Esophagus (tissue), 2 donors: ENCODE results near the gene FRMPD4. TPM values are rescaled to one million over a fixed set of nuclear protein-coding genes. Genes with fewer than 3 reads are reported as not detected.

ENCODE experiments used
- H3K27ac ChIP-seq, 2 donors: one replicate each; pipeline ENCODE4 v1.5.1; 2013; ENCODE audit warnings: low read depth in 2 of 2, mild to moderate bottlenecking in 2 of 2, inconsistent platforms in 1 of 2, low read length in 1 of 2, moderate library complexity in 1 of 2
- H3K27me3 ChIP-seq, 2 donors: one replicate each; pipeline ENCODE4 v1.6.1; 2013; ENCODE audit warnings: low read length in 2 of 2, control low read depth in 1 of 2, mild to moderate bottlenecking in 1 of 2; ENCODE audit not compliant: insufficient read depth in 2 of 2, control insufficient read depth in 1 of 2
- H3K36me3 ChIP-seq, 2 donors: one replicate each; pipeline ENCODE4 v1.6.1; 2013; ENCODE audit warnings: low read length in 1 of 2; ENCODE audit not compliant: control insufficient read depth in 2 of 2, insufficient read depth in 2 of 2
- H3K4me1 ChIP-seq, 2 donors: one replicate each; pipeline ENCODE4 v1.6.1; 2013; ENCODE audit warnings: low read length in 1 of 2; ENCODE audit not compliant: control insufficient read depth in 2 of 2, insufficient read depth in 2 of 2
- H3K4me3 ChIP-seq, 2 donors: one replicate each; pipeline ENCODE4 v1.5.1; 2013; ENCODE audit warnings: low read length in 2 of 2, mild to moderate bottlenecking in 2 of 2, low read depth in 1 of 2, moderate library complexity in 1 of 2
- H3K9me3 ChIP-seq, 2 donors: one replicate each; pipeline ENCODE4 v1.6.1; 2013; ENCODE audit warnings: mild to moderate bottlenecking in 2 of 2, low read depth in 1 of 2, low read length in 1 of 2, moderate library complexity in 1 of 2; ENCODE audit not compliant: control insufficient read depth in 2 of 2, insufficient read depth in 1 of 2
- WGBS, 2 donors: extraction: QIAGEN DNeasy Blood & Tissue Kit; methylation state at CpG; one replicate each; pipeline ENCODE4 v1.1.7; 2013; 5-methylcytosine and 5-hydroxymethylcytosine counted together
- polyA plus RNA-seq, 2 donors: library from polyadenylated mRNA; stranded (reverse); fragments of 200-250 nt; gene quantifications; one replicate each; pipeline ENCODE4 v1.2.3, GENCODE V29; 2013
- donor health status: healthy with polysubstance abuse.
- donor health status: Bipolar disorder and iron deficiency.

FRMPD4 gene
- polyA plus RNA-seq, 2 donors = under 0.01 TPM; not detected in 1

- Histone ChIP-seq H3K9me3 (no peaks in the 10 kb centered on the region), H3K27ac (no peak overlapping the region), H3K36me3 (no peaks in the 10 kb centered on the region), H3K4me3 (no peak overlapping the region), H3K27me3 (no peaks in the 10 kb centered on the region), H3K4me1 (no peaks in the 10 kb centered on the region)
- 0 to 3% methylated on average over 1 of the region's 1 CpG for WGBS, 2 donors
Observed at GRCh38 chrX:12548746-12549145, 410.5 kb downstream of the FRMPD4 start.

GRCh38 chrX:12554206-12554605 lies 415.9 kb downstream of the FRMPD4 start:
- Histone ChIP-seq H3K27ac (no peak overlapping the region), H3K9me3 (no peaks in the 10 kb centered on the region), H3K36me3 (no peaks in the 10 kb centered on the region), H3K4me1 (no peaks in the 10 kb centered on the region), H3K4me3 (no peak overlapping the region), H3K27me3 (no peaks in the 10 kb centered on the region)

- 77% methylated on average over 1 of the region's 1 CpG for WGBS, 2 donors
- no peaks in the 10 kb centered on the region for H3K27me3 ChIP-seq
- H3K27ac ChIP-seq = no peak overlapping the region
- no peaks in the 10 kb centered on the region for H3K4me1 ChIP-seq
- no peaks in the 10 kb centered on the region for H3K9me3 ChIP-seq
- no peak overlapping the region for H3K4me3 ChIP-seq
- H3K36me3 ChIP-seq = no peaks in the 10 kb centered on the region
Observed at GRCh38 chrX:12563121-12563520, 424.8 kb downstream of the FRMPD4 start.

GRCh38 chrX:12564221-12564620 lies 425.9 kb downstream of the FRMPD4 start:
- H3K27me3 ChIP-seq = no peaks in the 10 kb centered on the region
- no peaks in the 10 kb centered on the region for H3K9me3 ChIP-seq
- 79 to 80% methylated on average over 2 of the region's 2 CpGs for WGBS, 2 donors
- H3K4me1 ChIP-seq = no peaks in the 10 kb centered on the region
- H3K4me3 ChIP-seq = no peak overlapping the region
- H3K27ac ChIP-seq = no peak overlapping the region
- no peaks in the 10 kb centered on the region for H3K36me3 ChIP-seq

- Histone ChIP-seq H3K9me3 (no peaks in the 10 kb centered on the region), H3K4me3 (no peak overlapping the region), H3K27me3 (no peaks in the 10 kb centered on the region), H3K27ac (no peak overlapping the region), H3K4me1 (no peaks in the 10 kb centered on the region), H3K36me3 (no peaks in the 10 kb centered on the region)
- 33 to 46% methylated on average over 2 of the region's 2 CpGs for WGBS, 2 donors
Observed at GRCh38 chrX:12567857-12568256, 429.6 kb downstream of the FRMPD4 start.

GRCh38 chrX:12570859-12571501 lies 432.7 kb downstream of the FRMPD4 start:
- no peaks in the 10 kb centered on the region for H3K36me3 ChIP-seq
- H3K4me1 ChIP-seq = no peaks in the 10 kb centered on the region
- no peak overlapping the region for H3K4me3 ChIP-seq
- WGBS, 2 donors = 55 to 71% methylated on average over 4 of the region's 4 CpGs
- no peaks in the 10 kb centered on the region for H3K9me3 ChIP-seq
- H3K27ac ChIP-seq = no peak overlapping the region
- no peaks in the 10 kb centered on the region for H3K27me3 ChIP-seq

GRCh38 chrX:12579311-12579710 lies 441.0 kb downstream of the FRMPD4 start:
- no peaks in the 10 kb centered on the region for H3K9me3 ChIP-seq
- no peaks in the 10 kb centered on the region for H3K4me1 ChIP-seq
- H3K27ac ChIP-seq = no peak overlapping the region
- WGBS, 2 donors = 78 to 87% methylated on average over 5 of the region's 5 CpGs
- H3K36me3 ChIP-seq = no peaks in the 10 kb centered on the region
- no peaks in the 10 kb centered on the region for H3K27me3 ChIP-seq
- no peak overlapping the region for H3K4me3 ChIP-seq

- Histone ChIP-seq H3K27me3 (no peaks in the 10 kb centered on the region), H3K36me3 (no peaks in the 10 kb centered on the region), H3K4me1 (no peaks in the 10 kb centered on the region), H3K9me3 (no peaks in the 10 kb centered on the region), H3K27ac (no peak overlapping the region), H3K4me3 (no peak overlapping the region)
- 31 to 49% methylated on average over 3 of the region's 3 CpGs for WGBS, 2 donors
Observed at GRCh38 chrX:12580548-12580947, 442.3 kb downstream of the FRMPD4 start.

- Histone ChIP-seq H3K4me1 (no peaks in the 10 kb centered on the region), H3K27me3 (no peaks in the 10 kb centered on the region), H3K36me3 (no peaks in the 10 kb centered on the region), H3K9me3 (no peaks in the 10 kb centered on the region), H3K4me3 (no peak overlapping the region), H3K27ac (no peak overlapping the region)
- WGBS, 2 donors = 49 to 58% methylated on average over 4 of the region's 4 CpGs
Observed at GRCh38 chrX:12581546-12581945, 443.3 kb downstream of the FRMPD4 start.

GRCh38 chrX:12582649-12583048 lies 444.4 kb downstream of the FRMPD4 start:
- H3K9me3 ChIP-seq = no peaks in the 10 kb centered on the region
- H3K4me1 ChIP-seq = no peaks in the 10 kb centered on the region
- H3K27ac ChIP-seq = no peak overlapping the region
- 60 to 67% methylated on average over 4 of the region's 4 CpGs for WGBS, 2 donors
- no peaks in the 10 kb centered on the region for H3K27me3 ChIP-seq
- H3K36me3 ChIP-seq = no peaks in the 10 kb centered on the region
- H3K4me3 ChIP-seq = no peak overlapping the region
